Adrenal gland (tissue), 5 donors: ENCODE measurements around the gene ENOPH1.

ENCODE experiments used
- POLR2A ChIP-seq, 2 donors: fragments of 450-650 bp; IDR thresholded peaks; one replicate each; pipeline ENCODE4 v1.6.1; 2017; ENCODE audit warnings: antibody characterized with exemption in 2 of 2, mild to moderate bottlenecking in 2 of 2, moderate library complexity in 1 of 2
- TF ChIP-seq, protein P1 (sequence below), 6 experiments: fragments of 450-650 bp in 4 of 6; fragments of 200-600 bp in 2 of 6; sonication (generic) in 1 of 6; IDR thresholded peaks; 1 replicate in 5 of 6; 2 replicates in 1 of 6; pipeline versions ENCODE4 v1.5.1 to v1.8.0; 2016 to 2021; ENCODE audit warnings: antibody characterized with exemption in 6 of 6, mild to moderate bottlenecking in 2 of 6, moderate library complexity in 1 of 6
- donor health status: DM: no; HTN: no; CAD: no.

DNA sequence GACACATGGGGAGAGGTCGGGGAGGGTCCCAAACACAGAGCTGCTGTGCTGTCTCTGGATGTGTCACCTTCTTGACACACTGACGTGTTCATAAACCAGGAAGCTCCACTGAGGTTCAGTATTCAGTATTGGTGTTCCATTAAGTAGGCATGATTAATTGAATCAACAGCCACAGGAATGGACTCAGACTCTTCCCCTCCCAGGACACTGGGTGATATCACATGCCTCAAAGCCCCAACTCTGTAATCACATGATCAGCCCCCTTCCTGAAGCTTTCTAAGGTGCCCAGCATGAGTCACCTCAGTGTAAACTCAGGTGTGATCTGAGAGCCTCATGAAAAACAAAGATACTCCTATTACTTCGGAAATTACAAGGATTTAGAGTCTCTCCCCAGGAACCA is 35.5 kb upstream of the ENOPH1 start:
- TF ChIP-seq, protein P1, sequence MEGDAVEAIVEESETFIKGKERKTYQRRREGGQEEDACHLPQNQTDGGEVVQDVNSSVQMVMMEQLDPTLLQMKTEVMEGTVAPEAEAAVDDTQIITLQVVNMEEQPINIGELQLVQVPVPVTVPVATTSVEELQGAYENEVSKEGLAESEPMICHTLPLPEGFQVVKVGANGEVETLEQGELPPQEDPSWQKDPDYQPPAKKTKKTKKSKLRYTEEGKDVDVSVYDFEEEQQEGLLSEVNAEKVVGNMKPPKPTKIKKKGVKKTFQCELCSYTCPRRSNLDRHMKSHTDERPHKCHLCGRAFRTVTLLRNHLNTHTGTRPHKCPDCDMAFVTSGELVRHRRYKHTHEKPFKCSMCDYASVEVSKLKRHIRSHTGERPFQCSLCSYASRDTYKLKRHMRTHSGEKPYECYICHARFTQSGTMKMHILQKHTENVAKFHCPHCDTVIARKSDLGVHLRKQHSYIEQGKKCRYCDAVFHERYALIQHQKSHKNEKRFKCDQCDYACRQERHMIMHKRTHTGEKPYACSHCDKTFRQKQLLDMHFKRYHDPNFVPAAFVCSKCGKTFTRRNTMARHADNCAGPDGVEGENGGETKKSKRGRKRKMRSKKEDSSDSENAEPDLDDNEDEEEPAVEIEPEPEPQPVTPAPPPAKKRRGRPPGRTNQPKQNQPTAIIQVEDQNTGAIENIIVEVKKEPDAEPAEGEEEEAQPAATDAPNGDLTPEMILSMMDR (IDR thresholded peaks at IDR 0.05): no peak
- TF ChIP-seq POLR2A (IDR thresholded peaks at IDR 0.05): no peak
